Measurements from ENCODE around the gene DMPK. TPM values are rescaled to one million over a fixed set of nuclear protein-coding genes. Genes with fewer than 3 reads are reported as not detected.

The DMPK gene
- polyA plus RNA-seq, 1 of the 3 experiments (the other 2 are of a cell fraction) = 92.2 TPM

- TF ChIP-seq SIN3A (IDR thresholded peaks at IDR 0.05; ENCODE audit: borderline replicate concordance, low read depth, low read length) (peak; percentile 56; the same call in 1 of the 2 replicates), MXI1 (IDR thresholded peaks at IDR 0.05; ENCODE audit: low read depth, low read length) (peak; percentile 89)
Measured at GRCh38 chr19:45817010-45817724, 34.9 kb upstream of the DMPK start (continued).

DNA sequence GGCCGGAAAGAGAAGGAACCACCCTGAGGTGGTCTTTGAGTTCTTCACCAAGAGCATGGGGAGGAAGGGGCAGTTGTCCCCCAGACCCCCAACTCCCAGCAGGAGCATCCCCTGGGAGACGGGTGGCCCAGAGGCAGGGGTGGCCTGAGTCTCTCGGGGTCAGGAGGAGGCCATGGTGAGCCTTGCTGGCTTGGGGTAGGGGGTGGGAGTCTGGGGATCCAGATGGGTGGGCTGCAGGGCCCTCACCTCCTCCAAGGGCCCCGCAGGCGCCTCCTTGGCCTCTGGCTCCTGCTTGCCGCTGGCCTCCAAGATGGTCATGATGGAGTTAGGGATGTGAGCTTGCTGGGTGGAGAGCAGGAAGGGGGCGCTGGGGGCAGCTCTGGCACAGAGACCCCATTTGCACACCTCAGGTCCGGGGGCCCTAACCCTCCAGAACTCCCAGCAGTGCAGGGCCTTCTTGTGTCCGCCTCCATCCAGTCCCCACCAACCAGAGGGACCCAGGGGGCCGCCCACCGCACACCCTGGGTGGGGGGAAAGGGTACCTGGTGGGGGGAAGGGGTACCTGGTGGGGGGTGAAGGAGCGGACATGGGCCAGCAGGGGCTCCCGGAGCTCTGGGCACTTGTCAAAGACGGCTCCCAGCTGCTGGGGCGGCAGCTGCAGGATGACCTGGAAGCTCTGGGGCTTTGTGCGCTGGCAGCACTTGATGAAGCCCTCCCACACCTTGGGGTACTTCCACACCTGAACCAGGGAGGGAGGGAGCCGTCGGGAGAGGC, 34.1 kb upstream of the DMPK start:
- DNase-seq = peak; percentile 48
- WGBS (ENCODE audit: low lambda C conversion rate) = 97% methylated on average over 5 of the region's 18 CpGs

More for the DNA sequence above, 34.1 kb upstream of the DMPK start:
- CTCF ChIA-PET = interaction anchor here (0.6 to 10.4 kb wide), 43 partner anchors 9 to 373 kb away, joined by 3 to 137 read pairs (median 5); partner anchors contain the start of genes DMPK, DMWD, FOXA3 and IRF2BP1
- Histone ChIP-seq H3K4me2 (no peak overlapping the region), H3K79me2 (ENCODE audit: insufficient read depth) (no peaks in the 10 kb centered on the region), H3K27me3 (ENCODE audit: insufficient read depth) (no peaks in the 10 kb centered on the region), H2AFZ (ENCODE audit: low read depth) (no peak overlapping the region), H3K4me3 (ENCODE audit: low read depth in 2 of 2, low read length in 1 of 2) (no peak overlapping the region), H3K4me1 (ENCODE audit: control insufficient read depth in 1 of 2, insufficient read depth in 2 of 2, low read depth in 1 of 2, low read length in 1 of 2) (peaks cover 0 to 9% of the 10 kb centered on the region in 2 experiments; a peak in 1 of 4 replicates), H3K9me3 (no peaks in the 10 kb centered on the region), H3K9me2 (no peaks in the 10 kb centered on the region), H4K20me1 (ENCODE audit: insufficient read depth) (no peaks in the 10 kb centered on the region), H3K9ac (no peak overlapping the region), H3F3A (replicated peaks; ENCODE audit: insufficient read depth) (peaks cover 9% of the 10 kb centered on the region), H3K27ac (ENCODE audit: low read depth in 2 of 2, low read length in 1 of 2) (no peak overlapping the region; a peak in 1 of 4 replicates), H3K36me3 (replicated peaks in 1 of 2; ENCODE audit: control insufficient read depth in 1 of 2, insufficient read depth in 2 of 2, low read length in 1 of 2) (peaks cover 6 to 13% of the 10 kb centered on the region in 2 experiments)
- POLR2A ChIA-PET = interaction anchor here (1.0 to 1.5 kb wide), 3 partner anchors 10 to 66 kb away, joined by 3 to 9 read pairs (median 6); no protein-coding TSS in a partner anchor
- TF ChIP-seq USF1 (IDR thresholded peaks at IDR 0.05; ENCODE audit: borderline replicate concordance, low read depth) (no peak), GATA2 (CRISPR knock-in tag; IDR thresholded peaks at IDR 0.05) (no peak), SIN3A (IDR thresholded peaks at IDR 0.05; ENCODE audit: borderline replicate concordance, low read depth, low read length) (no peak)
- TF ChIP-seq, protein P1, sequence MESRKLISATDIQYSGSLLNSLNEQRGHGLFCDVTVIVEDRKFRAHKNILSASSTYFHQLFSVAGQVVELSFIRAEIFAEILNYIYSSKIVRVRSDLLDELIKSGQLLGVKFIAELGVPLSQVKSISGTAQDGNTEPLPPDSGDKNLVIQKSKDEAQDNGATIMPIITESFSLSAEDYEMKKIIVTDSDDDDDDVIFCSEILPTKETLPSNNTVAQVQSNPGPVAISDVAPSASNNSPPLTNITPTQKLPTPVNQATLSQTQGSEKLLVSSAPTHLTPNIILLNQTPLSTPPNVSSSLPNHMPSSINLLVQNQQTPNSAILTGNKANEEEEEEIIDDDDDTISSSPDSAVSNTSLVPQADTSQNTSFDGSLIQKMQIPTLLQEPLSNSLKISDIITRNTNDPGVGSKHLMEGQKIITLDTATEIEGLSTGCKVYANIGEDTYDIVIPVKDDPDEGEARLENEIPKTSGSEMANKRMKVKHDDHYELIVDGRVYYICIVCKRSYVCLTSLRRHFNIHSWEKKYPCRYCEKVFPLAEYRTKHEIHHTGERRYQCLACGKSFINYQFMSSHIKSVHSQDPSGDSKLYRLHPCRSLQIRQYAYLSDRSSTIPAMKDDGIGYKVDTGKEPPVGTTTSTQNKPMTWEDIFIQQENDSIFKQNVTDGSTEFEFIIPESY (IDR thresholded peaks at IDR 0.05; ENCODE audit: borderline replicate concordance, low read depth) = no peak
